AG09309 (cell line): Measurements from ENCODE around the gene USP34.

Experiments used
- DNase-seq: peaks from one replicate; pipeline ENCODE4 v3.0.0-alpha.2; 2010; ENCODE audit warnings: low read depth
- H3K4me3 ChIP-seq: 2 replicates; pipeline ENCODE4 v1.5.1; 2011; ENCODE audit warnings: mild to moderate bottlenecking, low read depth, low read length, moderate library complexity; ENCODE audit not compliant: control insufficient read depth
- CTCF ChIP-seq: IDR thresholded peaks from 2 replicates; pipeline ENCODE4 v1.5.1; 2011; ENCODE audit warnings: mild to moderate bottlenecking, low read depth, low read length, inconsistent platforms; ENCODE audit not compliant: insufficient read depth, control insufficient read depth; ENCODE audit errors: missing control alignments

The USP34 gene

GRCh38 chr2:61377046-61377445 lies 93.8 kb downstream of the USP34 start:
- TF ChIP-seq CTCF, result no peak
- DNase-seq, result no peak
- H3K4me3 ChIP-seq, result no peak overlapping the region

DNA sequence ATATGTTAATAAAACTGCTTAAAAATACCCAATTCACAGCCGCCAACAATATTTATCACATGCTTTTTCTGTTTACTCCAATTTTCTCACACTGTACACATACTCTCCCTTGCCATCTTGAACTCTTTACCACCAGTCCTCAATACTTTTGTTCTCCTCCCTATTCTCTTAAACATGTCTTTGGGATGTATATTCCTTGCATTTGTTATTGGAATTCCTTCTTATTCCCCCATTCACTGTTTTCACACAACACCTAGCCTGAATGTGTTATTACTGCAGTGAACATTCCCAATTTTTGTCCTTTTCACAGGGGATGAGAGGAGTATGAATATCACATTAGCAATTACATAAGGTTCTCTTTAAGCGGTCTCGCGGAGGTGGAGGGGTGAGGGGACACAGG lies 94.7 kb downstream of the USP34 start:
- TF ChIP-seq CTCF, result no peak
- DNase-seq, result no peak
- no peak overlapping the region for H3K4me3 ChIP-seq

- H3K4me3 ChIP-seq, result no peak overlapping the region
- no peak for TF ChIP-seq CTCF
- no peak for DNase-seq
These were observed 99.9 kb downstream of the USP34 start for GRCh38 chr2:61371027-61371426.

- no peak for TF ChIP-seq CTCF
- DNase-seq, result no peak
These were observed 101.9 kb downstream of the USP34 start for GRCh38 chr2:61368687-61369665.

DNA sequence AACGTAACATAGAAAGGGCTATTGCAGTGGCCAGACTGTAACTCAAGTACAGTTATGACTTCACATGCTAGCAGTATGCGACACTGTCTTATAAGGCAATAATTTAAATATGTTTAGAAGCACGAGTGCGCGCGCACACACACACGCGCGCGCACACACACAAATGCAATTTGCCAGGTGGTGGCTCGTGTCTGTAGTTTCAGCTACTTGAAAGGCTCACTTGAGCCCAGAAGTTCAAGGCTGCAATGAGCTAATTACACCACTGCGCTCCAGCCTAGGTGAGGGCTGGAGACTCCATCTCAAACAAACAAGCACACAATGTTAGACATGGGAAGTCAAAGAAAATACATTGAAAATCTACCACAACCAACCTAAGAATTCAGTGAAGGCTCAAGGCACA lies 103.7 kb downstream of the USP34 start:
- TF ChIP-seq CTCF, result no peak
- H3K4me3 ChIP-seq, result no peak overlapping the region
- no peak for DNase-seq

More at GRCh38 chr2:61368687-61369665, 101.9 kb downstream of the USP34 start:
- no peak overlapping the region for H3K4me3 ChIP-seq

GRCh38 chr2:61363580-61363979 lies 107.3 kb downstream of the USP34 start:
- no peak for TF ChIP-seq CTCF
- no peak for DNase-seq
- H3K4me3 ChIP-seq, result no peak overlapping the region
